ENCODE results near the gene UPF3A. TPM values are rescaled to one million over a fixed set of nuclear protein-coding genes. Genes with fewer than 3 reads are reported as not detected.

UPF3A gene
- total and polyA plus RNA-seq, 2 of the 4 experiments (the other 2 are of a cell fraction): 11.7 to 51.6 TPM

DNA sequence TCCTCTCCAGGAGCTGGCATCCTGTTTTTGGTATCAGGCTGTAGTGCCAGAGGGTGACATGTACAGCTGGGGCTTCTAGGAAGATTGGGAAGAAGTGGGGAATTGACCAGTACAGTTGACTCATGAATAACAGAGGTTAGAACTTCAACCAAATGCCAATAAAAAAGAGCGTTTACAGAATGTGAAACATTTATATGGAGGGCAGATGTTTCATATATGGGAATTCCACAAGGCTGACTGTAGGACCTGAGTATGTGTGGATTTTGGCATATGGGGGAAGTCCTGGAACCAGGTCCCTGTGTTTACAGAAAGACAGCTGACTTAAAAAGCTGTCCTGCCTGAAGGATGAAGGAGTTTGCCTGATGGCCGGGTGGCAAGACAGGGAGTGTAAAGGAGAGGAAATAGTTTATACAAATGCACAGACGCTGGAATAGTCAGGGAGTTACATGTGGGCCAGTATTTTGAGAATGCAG, 38.1 kb downstream of the UPF3A start:
- Histone ChIP-seq H3K4me3 (ENCODE audit: insufficient read depth, low read depth, low read length) (no peak overlapping the region), H3K4ac (ENCODE audit: low read depth, low read length) (peak overlapping the region; percentile 69), H3K56ac (ENCODE audit: extremely low read depth, insufficient read depth, low read length) (peak overlapping the region; percentile 45; the same call in 1 of the 2 replicates), H3K9ac (ENCODE audit: low read depth, low read length) (no peak overlapping the region), H3K36me3 (ENCODE audit: control insufficient read depth, insufficient read depth, low read length) (peaks cover 18% of the 10 kb centered on the region), H3K79me1 (ENCODE audit: low read depth in 1 of 2, low read length in 2 of 2) (peaks cover 21 to 53% of the 10 kb centered on the region in 2 experiments), H3K27ac (ENCODE audit: insufficient read depth, low read length) (peak overlapping the region; percentile 83; the same call in 1 of the 2 replicates), H3K18ac (ENCODE audit: low read depth, low read length) (peak overlapping the region; percentile 48; the same call in 1 of the 2 replicates), H4K91ac (ENCODE audit: insufficient read depth, low read depth, low read length) (peak overlapping the region; percentile 22), H2BK120ac (ENCODE audit: low read depth, low read length) (peak overlapping the region; percentile 53; the same call in 1 of the 2 replicates), H3K27me3 (ENCODE audit: control insufficient read depth, insufficient read depth, low read length) (no peaks in the 10 kb centered on the region), H2BK20ac (ENCODE audit: low read depth, low read length) (peak overlapping the region; percentile 12; the same call in 1 of the 2 replicates), H2AFZ (replicated peaks; ENCODE audit: low read length, poor library complexity) (no peak overlapping the region), H3K23ac (ENCODE audit: low read depth, low read length) (peak overlapping the region; percentile 39; the same call in 1 of the 2 replicates), H3K14ac (replicated peaks; ENCODE audit: low read depth, low read length) (peak overlapping the region; percentile 11; the same call in 1 of the 2 replicates), H3K9me3 (ENCODE audit: control insufficient read depth, insufficient read depth, low read length) (no peaks in the 10 kb centered on the region), H3K4me2 (ENCODE audit: low read depth, low read length) (peak overlapping the region; percentile 81), H4K20me1 (ENCODE audit: insufficient read depth, low read length) (peaks cover 45% of the 10 kb centered on the region), H2BK5ac (ENCODE audit: low read depth, low read length, poor library complexity, severe bottlenecking) (peak overlapping the region; percentile 78), H2AK9ac (replicated peaks; ENCODE audit: low read depth, low read length, poor library complexity) (no peak overlapping the region), H4K8ac (ENCODE audit: low read depth in 2 of 2, low read length in 2 of 2) (peak overlapping the region in 1 of 2 experiments; percentile 52; a peak in 2 of 4 replicates), H3K4me1 (ENCODE audit: control insufficient read depth, insufficient read depth, low read length) (peaks cover 13% of the 10 kb centered on the region), H3K9me1 (ENCODE audit: insufficient read depth, low read length) (peaks cover 9% of the 10 kb centered on the region), H2BK15ac (ENCODE audit: low read depth, low read length) (peak overlapping the region; percentile 18; the same call in 2 of the 3 replicates), H4K5ac (ENCODE audit: low read depth, low read length) (peak overlapping the region; percentile 12; the same call in 1 of the 2 replicates), H2AK5ac (ENCODE audit: low read depth, low read length) (peak overlapping the region; percentile 66)
- in situ Hi-C loops (cut with MboI; ENCODE audit: low sequenced_read_pairs): no loop called here
- intact Hi-C loops (cut with micrococcal nuclease): loop anchor here (1.0 kb wide), 1 partner anchor 20 kb away; no protein-coding TSS in a partner anchor
- ChIA-PET POLR2A (ENCODE audit: unreplicated experiment) (interaction anchor here (1.0 kb wide), 1 partner anchor 39 kb away, joined by 3 read pairs; no protein-coding TSS in a partner anchor), CTCF (no interaction called here)
- dilution Hi-C loops (cut with HindIII; ENCODE audit: low sequenced_read_pairs, unreplicated experiment): no loop called here
- DNase-seq: peak; percentile 93
- 0% methylated on average over 1 of the region's 3 CpGs; no CpG with 5 or more reads in 1 of the 2 experiments for WGBS, 2 experiments (ENCODE audit: extremely low coverage in 2 of 2, insufficient read length in 1 of 2)
- TF ChIP-seq BHLHE40 (IDR thresholded peaks at IDR 0.05; ENCODE audit: low read depth, low read length): peak; percentile 47
- no peak for TF ChIP-seq CEBPB (IDR thresholded peaks at IDR 0.05; ENCODE audit: low read depth, low read length)
- no TSS peak for BruUV-seq (replicated peaks)
- peak; percentile 74 for ATAC-seq (ENCODE audit: low read depth)
